ENCODE results near the gene ZSWIM7. TPM values are rescaled to one million over a fixed set of nuclear protein-coding genes. Genes with fewer than 3 reads are reported as not detected.

Gene ZSWIM7
- total and polyA plus RNA-seq, 8 donors = 4.5 to 43.5 (median 20.0) TPM; not detected in 1

DNA sequence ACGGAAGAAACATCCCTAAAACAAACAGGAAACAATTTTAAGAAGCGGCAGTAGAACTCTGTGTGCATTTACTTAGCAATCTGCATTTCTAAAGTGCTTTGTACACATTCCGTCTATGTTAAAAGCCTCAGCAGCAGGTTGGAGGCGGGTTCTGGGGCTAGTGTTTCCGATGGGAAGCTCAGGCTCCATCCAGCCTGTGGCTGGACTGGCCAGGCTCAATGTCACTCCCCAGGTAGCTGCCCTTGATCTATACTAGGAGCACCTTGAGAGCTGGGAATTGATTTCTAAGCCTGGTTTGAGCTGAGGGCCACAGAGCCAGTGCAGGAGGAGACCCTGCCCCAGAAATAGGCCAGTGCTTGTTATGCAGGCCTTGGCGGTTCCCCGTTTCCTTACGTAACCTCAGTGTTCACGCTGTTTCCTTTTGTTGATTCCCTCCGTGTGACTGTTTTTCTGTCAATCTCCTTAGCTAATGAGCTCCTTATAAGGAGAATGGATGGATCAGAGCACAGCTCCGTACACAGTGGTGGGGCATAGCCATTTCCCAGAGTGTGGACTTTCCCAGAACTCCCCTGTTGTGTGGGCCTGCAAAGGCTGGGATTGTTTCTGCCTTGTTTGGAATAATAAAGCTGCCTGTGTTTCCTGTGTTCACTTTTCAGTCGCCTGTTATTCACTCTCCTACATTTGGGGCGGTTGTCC is 33.2 kb downstream of the ZSWIM7 start:
- DNase-seq = peak; percentile 72 to 89
- Histone ChIP-seq H3K27me3 (no peaks in the 10 kb centered on the region), H3K4me1 (peaks cover 20 to 23% (median 20%) of the 10 kb centered on the region in 4 donors), H3K4me3 (peak overlapping the region in 1 of 4 donors; percentile 6), H3K27ac (peak overlapping the region; percentile 43 to 72 (median 63)), H3K36me3 (no peaks in the 10 kb centered on the region), H3K9me3 (no peaks in the 10 kb centered on the region)
- TF ChIP-seq EP300 (IDR thresholded peaks at IDR 0.05) (no peak), POLR2A (IDR thresholded peaks at IDR 0.05) (no peak), POLR2AphosphoS5 (IDR thresholded peaks at IDR 0.05) (no peak)
- 19 to 43% (median 32%) methylated on average over 13 of the region's 13 CpGs for WGBS, 5 donors
- intact Hi-C loops (cut with DNase I; ENCODE audit: low total_unique reads) = no loop called here

DNA sequence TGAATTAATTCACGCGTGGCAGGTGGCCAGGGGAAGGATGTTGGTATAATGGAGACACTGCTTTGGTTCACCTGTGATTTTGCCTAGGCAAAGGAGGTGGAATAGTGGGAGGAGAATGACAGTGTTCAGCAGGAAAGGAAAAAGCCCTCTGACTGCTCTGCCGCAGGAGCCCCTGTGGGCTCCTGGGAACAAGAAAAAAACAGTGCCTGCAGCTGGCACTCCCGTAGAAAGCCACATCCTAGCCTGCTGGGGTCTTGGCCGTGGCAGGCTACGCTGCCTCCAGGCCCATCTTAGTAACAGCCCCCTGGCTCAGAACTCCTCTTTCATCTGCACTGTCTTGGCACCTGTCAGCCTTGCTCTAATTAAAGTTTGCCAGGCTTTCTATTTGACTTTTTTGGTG is 34.0 kb downstream of the ZSWIM7 start:
- H3K4me1 ChIP-seq = peaks cover 20 to 23% (median 20%) of the 10 kb centered on the region in 4 donors
- H3K27ac ChIP-seq = peak overlapping the region in 3 of 5 donors; percentile 55 to 72 (median 65)
- no peaks in the 10 kb centered on the region for H3K36me3 ChIP-seq
- no peaks in the 10 kb centered on the region for H3K9me3 ChIP-seq
- H3K4me3 ChIP-seq = no peak overlapping the region
- WGBS, 5 donors = 60 to 81% (median 66%) methylated on average over 6 of the region's 6 CpGs
- intact Hi-C loops (cut with DNase I; ENCODE audit: low total_unique reads) = no loop called here
- H3K27me3 ChIP-seq = no peaks in the 10 kb centered on the region
- no peak for DNase-seq
- TF ChIP-seq POLR2A (IDR thresholded peaks at IDR 0.05) = no peak
- no peak for TF ChIP-seq POLR2AphosphoS5 (IDR thresholded peaks at IDR 0.05)
- no peak for TF ChIP-seq EP300 (IDR thresholded peaks at IDR 0.05)
- TF ChIP-seq, protein P1, sequence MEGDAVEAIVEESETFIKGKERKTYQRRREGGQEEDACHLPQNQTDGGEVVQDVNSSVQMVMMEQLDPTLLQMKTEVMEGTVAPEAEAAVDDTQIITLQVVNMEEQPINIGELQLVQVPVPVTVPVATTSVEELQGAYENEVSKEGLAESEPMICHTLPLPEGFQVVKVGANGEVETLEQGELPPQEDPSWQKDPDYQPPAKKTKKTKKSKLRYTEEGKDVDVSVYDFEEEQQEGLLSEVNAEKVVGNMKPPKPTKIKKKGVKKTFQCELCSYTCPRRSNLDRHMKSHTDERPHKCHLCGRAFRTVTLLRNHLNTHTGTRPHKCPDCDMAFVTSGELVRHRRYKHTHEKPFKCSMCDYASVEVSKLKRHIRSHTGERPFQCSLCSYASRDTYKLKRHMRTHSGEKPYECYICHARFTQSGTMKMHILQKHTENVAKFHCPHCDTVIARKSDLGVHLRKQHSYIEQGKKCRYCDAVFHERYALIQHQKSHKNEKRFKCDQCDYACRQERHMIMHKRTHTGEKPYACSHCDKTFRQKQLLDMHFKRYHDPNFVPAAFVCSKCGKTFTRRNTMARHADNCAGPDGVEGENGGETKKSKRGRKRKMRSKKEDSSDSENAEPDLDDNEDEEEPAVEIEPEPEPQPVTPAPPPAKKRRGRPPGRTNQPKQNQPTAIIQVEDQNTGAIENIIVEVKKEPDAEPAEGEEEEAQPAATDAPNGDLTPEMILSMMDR (IDR thresholded peaks at IDR 0.05) = no peak

DNA sequence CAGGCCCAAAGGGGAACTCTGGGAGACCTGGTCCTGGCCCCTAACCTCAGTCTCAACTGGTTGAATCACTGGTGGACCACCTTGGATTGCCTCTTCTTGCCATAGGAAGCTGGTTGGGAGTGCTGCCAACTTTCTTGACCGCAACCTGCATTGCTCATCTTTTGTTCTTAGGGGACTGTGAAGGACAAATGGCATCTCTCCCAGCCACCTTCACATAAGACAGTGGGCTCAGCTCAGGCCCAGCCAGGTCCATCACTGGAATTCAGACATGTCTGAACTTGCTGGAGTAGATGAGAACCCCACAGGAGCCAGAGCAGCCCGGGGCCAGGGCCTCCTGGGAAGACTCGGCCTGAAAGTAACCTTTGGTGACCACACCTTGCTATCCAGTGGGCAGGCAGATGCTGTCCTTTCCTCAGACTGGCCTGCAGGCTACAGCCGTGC is 35.8 kb downstream of the ZSWIM7 start:
- H3K4me1 ChIP-seq = peaks cover 20 to 33% (median 23%) of the 10 kb centered on the region in 4 donors
- no peak overlapping the region for H3K4me3 ChIP-seq
- no peak for TF ChIP-seq EP300 (IDR thresholded peaks at IDR 0.05)
- no peak for TF ChIP-seq POLR2AphosphoS5 (IDR thresholded peaks at IDR 0.05)
- TF ChIP-seq POLR2A (IDR thresholded peaks at IDR 0.05) = no peak
- H3K9me3 ChIP-seq = no peaks in the 10 kb centered on the region
- H3K27ac ChIP-seq = no peak overlapping the region
- intact Hi-C loops (cut with DNase I; ENCODE audit: low total_unique reads) = no loop called here
- H3K27me3 ChIP-seq = no peaks in the 10 kb centered on the region
- no peak for DNase-seq
- no peaks in the 10 kb centered on the region for H3K36me3 ChIP-seq
- WGBS, 5 donors = 58 to 95% (median 85%) methylated on average over 4 of the region's 4 CpGs

GRCh38 chr17:15958484-15958854 is 41.0 kb downstream of the ZSWIM7 start:
- intact Hi-C loops (cut with DNase I; ENCODE audit: low total_unique reads) = no loop called here
- DNase-seq = no peak
- H3K27ac ChIP-seq = peak overlapping the region in 2 of 5 donors; percentile 39 to 63

GRCh38 chr17:15957608-15958307 is 41.7 kb downstream of the ZSWIM7 start:
- Histone ChIP-seq H3K27ac (peak overlapping the region in 1 of 5 donors; percentile 63), H3K9me3 (no peaks in the 10 kb centered on the region), H3K27me3 (no peaks in the 10 kb centered on the region), H3K4me3 (no peak overlapping the region), H3K36me3 (no peaks in the 10 kb centered on the region), H3K4me1 (peaks cover 0 to 18% (median 4%) of the 10 kb centered on the region in 4 donors)
- WGBS, 5 donors = 92 to 96% (median 93%) methylated on average over 17 to 18 of the region's 19 CpGs
- TF ChIP-seq, protein P1 (IDR thresholded peaks at IDR 0.05) = no peak
- TF ChIP-seq EP300 (IDR thresholded peaks at IDR 0.05) = no peak
- no peak for TF ChIP-seq POLR2AphosphoS5 (IDR thresholded peaks at IDR 0.05)
- TF ChIP-seq POLR2A (IDR thresholded peaks at IDR 0.05) = no peak
- DNase-seq = no peak
- intact Hi-C loops (cut with DNase I; ENCODE audit: low total_unique reads) = no loop called here

More at GRCh38 chr17:15958484-15958854, 41.0 kb downstream of the ZSWIM7 start:
- no peak overlapping the region for H3K4me3 ChIP-seq
- no peaks in the 10 kb centered on the region for H3K27me3 ChIP-seq
- 85 to 94% (median 91%) methylated on average over 4 of the region's 4 CpGs for WGBS, 5 donors
- peaks cover 0 to 18% (median 4%) of the 10 kb centered on the region in 4 donors for H3K4me1 ChIP-seq
- no peaks in the 10 kb centered on the region for H3K36me3 ChIP-seq
- TF ChIP-seq EP300 (IDR thresholded peaks at IDR 0.05) = no peak
- TF ChIP-seq POLR2AphosphoS5 (IDR thresholded peaks at IDR 0.05) = no peak
- no peak for TF ChIP-seq POLR2A (IDR thresholded peaks at IDR 0.05)
- TF ChIP-seq, protein P1 (IDR thresholded peaks at IDR 0.05) = no peak
- no peaks in the 10 kb centered on the region for H3K9me3 ChIP-seq

Measured in stomach (tissue), 9 donors.